NCI-H1092 treated with DMSO at 0.1 percent for 48 hours (cell line): ENCODE measurements around the gene CPA4.
"Not testable (repeated sequence)": the region's sequence is repeated elsewhere in the genome, so short reads cannot be mapped to it uniquely, and the experiment has no call there.

Experiments used
- DNase-seq: peaks from one replicate; lab custom pipeline; 2025; lab: John Stamatoyannopoulos, UW

The CPA4 gene

GRCh38 chr7:130302649-130303048 lies 9.7 kb downstream of the CPA4 start:
- no peak for DNase-seq

GRCh38 chr7:130303127-130303526 lies 10.2 kb downstream of the CPA4 start:
- DNase-seq, result no peak

GRCh38 chr7:130303551-130303950 lies 10.6 kb downstream of the CPA4 start:
- no peak for DNase-seq

GRCh38 chr7:130303982-130304381 lies 11.0 kb downstream of the CPA4 start:
- DNase-seq, result no peak

- no peak for DNase-seq
Observed at GRCh38 chr7:130304878-130305277, 11.9 kb downstream of the CPA4 start.

GRCh38 chr7:130305433-130306042 lies 12.6 kb downstream of the CPA4 start:
- peak; percentile 35 for DNase-seq

GRCh38 chr7:130309986-130310385 lies 17.0 kb downstream of the CPA4 start:
- DNase-seq, result no peak

- DNase-seq, result no peak
Observed at GRCh38 chr7:130314305-130314704, 21.3 kb downstream of the CPA4 start.

GRCh38 chr7:130319541-130319940 lies 26.6 kb downstream of the CPA4 start:
- DNase-seq, result no peak

- not testable (repeated sequence) for DNase-seq
Observed at GRCh38 chr7:130321542-130322229, 28.7 kb downstream of the CPA4 start.

GRCh38 chr7:130322615-130323014 lies 29.7 kb downstream of the CPA4 start:
- DNase-seq, result no peak

- no peak for DNase-seq
Observed at GRCh38 chr7:130324306-130324943, 31.5 kb downstream of the CPA4 start.

- DNase-seq, result peak; percentile 79
Observed at GRCh38 chr7:130329681-130330080, 36.7 kb downstream of the CPA4 start.

- no peak for DNase-seq
Observed at GRCh38 chr7:130332259-130333053, 39.5 kb downstream of the CPA4 start.

- DNase-seq, result no peak
Observed at GRCh38 chr7:130333832-130334231, 40.9 kb downstream of the CPA4 start.

- DNase-seq, result no peak
Observed at GRCh38 chr7:130334274-130334673, 41.3 kb downstream of the CPA4 start.

GRCh38 chr7:130337410-130337971 lies 44.5 kb downstream of the CPA4 start:
- DNase-seq, result no peak

- DNase-seq, result no peak
Observed at GRCh38 chr7:130338233-130338632, 45.3 kb downstream of the CPA4 start.

- DNase-seq, result no peak
Observed at GRCh38 chr7:130341882-130342281, 48.9 kb downstream of the CPA4 start.

- no peak for DNase-seq
Observed at GRCh38 chr7:130342701-130343380, 49.9 kb downstream of the CPA4 start.

GRCh38 chr7:130344271-130344866 lies 51.4 kb downstream of the CPA4 start, which contains the start of gene CPA5:
Gene CPA5, plus strand, starts transcription at chr7:130344816. Its CDS starts 1,670 bp downstream, at chr7:130346486.
- DNase-seq, result no peak
